DOHH2 (cell line): ENCODE measurements around the gene CFAP77.

Source experiments
- CTCF ChIP-seq: fragments of 200-600 bp; sonication (generic); IDR thresholded peaks from one replicate; pipeline ENCODE4 v1.5.1; 2014; ENCODE audit warnings: antibody characterized with exemption, mild to moderate bottlenecking, low read depth, low read length; ENCODE audit not compliant: poor library complexity, severe bottlenecking
- EZH2phosphoT487 ChIP-seq: fragments of 200-600 bp; sonication (generic); IDR thresholded peaks from 2 replicates; pipeline ENCODE4 v1.6.1; 2017; ENCODE audit warnings: borderline replicate concordance, mild to moderate bottlenecking, antibody characterized with exemption, low read length, moderate library complexity, mixed read lengths

- TF ChIP-seq CTCF, result no peak
- TF ChIP-seq EZH2phosphoT487, result no peak
Measured at GRCh38 chr9:132575811-132576210, 165.8 kb downstream of the CFAP77 start.
